Esophagus muscularis mucosa (tissue), 4 donors: Measurements from ENCODE around the gene ZFYVE28. TPM values are rescaled to one million over a fixed set of nuclear protein-coding genes. Genes with fewer than 3 reads are reported as not detected.
"Not testable (repeated sequence)": the region's sequence is repeated elsewhere in the genome, so short reads cannot be mapped to it uniquely, and the experiment has no call there.

Experiments used
- DNase-seq: peaks from one replicate; pipeline ENCODE4 v3.0.0-alpha.2; 2017; ENCODE audit errors: extremely low spot score
- H3K27ac ChIP-seq, 4 donors: fragments of 200-600 bp; sonication (generic); replicated peaks in 1 of 4; 1 replicate in 3 of 4; 2 replicates in 1 of 4; pipeline ENCODE4 v1.5.1; 2016 to 2019; ENCODE audit warnings: mild to moderate bottlenecking in 1 of 4
- H3K27me3 ChIP-seq, 4 donors: fragments of 200-600 bp; sonication (generic); one replicate each; pipeline versions ENCODE4 v1.5.1 to v1.6.0; 2016 to 2019
- H3K36me3 ChIP-seq, 4 donors: fragments of 200-600 bp; sonication (generic); one replicate each; pipeline ENCODE4 v1.5.1; 2016 to 2019
- H3K4me1 ChIP-seq, 4 donors: fragments of 200-600 bp; sonication (generic); one replicate each; pipeline ENCODE4 v1.5.1; 2016 to 2019
- H3K4me3 ChIP-seq, 4 donors: fragments of 200-600 bp; sonication (generic); 1 replicate in 2 of 4; 2 replicates in 2 of 4; pipeline ENCODE4 v1.5.1; 2016 to 2019; ENCODE audit warnings: mild to moderate bottlenecking in 4 of 4, moderate library complexity in 1 of 4
- H3K9me3 ChIP-seq, 4 donors: fragments of 200-600 bp; sonication (generic); 1 replicate in 3 of 4; 2 replicates in 1 of 4; pipeline ENCODE4 v1.5.1; 2016 to 2019
- CTCF ChIP-seq, 3 experiments: fragments of 200-600 bp in 2 of 3; fragments of 450-650 bp in 1 of 3; sonication (generic) in 2 of 3; IDR thresholded peaks; one replicate each; pipeline ENCODE4 v1.5.1; 2017 to 2019; ENCODE audit warnings: antibody characterized with exemption in 3 of 3, mild to moderate bottlenecking in 2 of 3, moderate library complexity in 1 of 3
- EP300 ChIP-seq: sonication (generic); formaldehyde crosslinking; IDR thresholded peaks from one replicate; pipeline ENCODE4 v1.6.1; 2017; ENCODE audit warnings: antibody characterized with exemption
- POLR2A ChIP-seq: fragments of 450-650 bp; IDR thresholded peaks from one replicate; pipeline ENCODE4 v1.6.1; 2017; ENCODE audit warnings: antibody characterized with exemption, moderate library complexity, mild to moderate bottlenecking, low read depth
- POLR2AphosphoS5 ChIP-seq, 2 donors: sonication (generic); formaldehyde crosslinking; IDR thresholded peaks; one replicate each; pipeline ENCODE4 v1.6.1; 2017; ENCODE audit warnings: antibody characterized with exemption in 2 of 2
- WGBS: methylation state at CpG from one replicate; pipeline ENCODE4 v1.1.5; 2018; 5-methylcytosine and 5-hydroxymethylcytosine counted together
- intact Hi-C: fragments of 100-400 bp; cut with DNase I; formaldehyde crosslinking; loops from one replicate; pipeline ENCODE4 v1.15.1; 2023
- total RNA-seq, 4 donors: library from RNA; depleted of rRNA; stranded (reverse); fragments of >200 nt; gene quantifications; one replicate each; pipeline versions ENCODE4 v1.1.0 to v1.2.1, GENCODE V29; 2016

ZFYVE28 gene
- total RNA-seq, 4 donors from 2014 or later: 4.5 to 13.4 (median 8.4) TPM

GRCh38 chr4:2433609-2434350 lies 15.3 kb upstream of the ZFYVE28 start:
- no peak for DNase-seq
- intact Hi-C loops: no loop called here
- no peak for TF ChIP-seq POLR2AphosphoS5 (IDR thresholded peaks at IDR 0.05)
- no peak for TF ChIP-seq EP300
- no peak for TF ChIP-seq CTCF (IDR thresholded peaks at IDR 0.05)
- no peak for TF ChIP-seq POLR2A
- no peaks in the 10 kb centered on the region for H3K36me3 ChIP-seq
- WGBS: 84% methylated on average over 23 of the region's 29 CpGs
- no peak overlapping the region for H3K4me3 ChIP-seq
- H3K4me1 ChIP-seq: no peaks in the 10 kb centered on the region
- H3K9me3 ChIP-seq: peaks cover 0 to 3% (median 0%) of the 10 kb centered on the region in 4 donors
- no peak overlapping the region for H3K27ac ChIP-seq
- peaks cover 0 to 14% (median 0%) of the 10 kb centered on the region in 4 donors for H3K27me3 ChIP-seq

- Histone ChIP-seq H3K36me3 (no peaks in the 10 kb centered on the region), H3K9me3 (peaks cover 0 to 3% (median 0%) of the 10 kb centered on the region in 4 donors), H3K27me3 (peaks cover 0 to 14% (median 0%) of the 10 kb centered on the region in 4 donors), H3K4me1 (no peaks in the 10 kb centered on the region), H3K27ac (no peak overlapping the region), H3K4me3 (no peak overlapping the region)
- 58% methylated on average over 10 of the region's 20 CpGs for whole genome bisulfite sequencing
- no peak for DNase-seq
- intact Hi-C loops: no loop called here
- TF ChIP-seq EP300 (no peak), POLR2AphosphoS5 (IDR thresholded peaks at IDR 0.05) (no peak), CTCF (IDR thresholded peaks at IDR 0.05) (no peak), POLR2A (no peak)
These were observed 14.6 kb upstream of the ZFYVE28 start for GRCh38 chr4:2432991-2433530.

- Histone ChIP-seq H3K27me3 (peaks cover 0 to 23% (median 0%) of the 10 kb centered on the region in 4 donors), H3K36me3 (no peaks in the 10 kb centered on the region), H3K4me3 (no peak overlapping the region), H3K4me1 (no peaks in the 10 kb centered on the region), H3K27ac (no peak overlapping the region), H3K9me3 (peaks cover 0 to 3% (median 0%) of the 10 kb centered on the region in 4 donors)
- TF ChIP-seq CTCF (IDR thresholded peaks at IDR 0.05) (no peak), EP300 (no peak), POLR2A (no peak), POLR2AphosphoS5 (IDR thresholded peaks at IDR 0.05) (no peak)
- intact Hi-C loops: no loop called here
- DNase-seq: no peak
These were observed 13.6 kb upstream of the ZFYVE28 start for GRCh38 chr4:2432004-2432403.

- H3K4me1 ChIP-seq, H3K36me3 ChIP-seq, intact Hi-C loops, H3K4me3 ChIP-seq, DNase-seq, H3K9me3 ChIP-seq: not testable (repeated sequence)
- Histone ChIP-seq H3K27ac (peak overlapping the region in 1 of 4 donors; percentile 30), H3K27me3 (peaks cover 0 to 27% (median 0%) of the 10 kb centered on the region in 4 donors)
- 82% methylated on average over 31 of the region's 49 CpGs for WGBS
These were observed 11.7 kb upstream of the ZFYVE28 start for GRCh38 chr4:2429945-2430757.
